DOHH2 (cell line): ENCODE data around the gene PLA2G7.

Source experiments
- EZH2phosphoT487 ChIP-seq: fragments of 200-600 bp; sonication (generic); IDR thresholded peaks from 2 replicates; pipeline ENCODE4 v1.6.1; 2017; ENCODE audit warnings: borderline replicate concordance, mild to moderate bottlenecking, antibody characterized with exemption, low read length, moderate library complexity, mixed read lengths
- TF ChIP-seq, protein P1 (sequence below): fragments of 200-600 bp; sonication (generic); IDR thresholded peaks from one replicate; pipeline ENCODE4 v1.5.1; 2014; ENCODE audit warnings: antibody characterized with exemption, mild to moderate bottlenecking, low read depth, low read length; ENCODE audit not compliant: poor library complexity, severe bottlenecking

DNA sequence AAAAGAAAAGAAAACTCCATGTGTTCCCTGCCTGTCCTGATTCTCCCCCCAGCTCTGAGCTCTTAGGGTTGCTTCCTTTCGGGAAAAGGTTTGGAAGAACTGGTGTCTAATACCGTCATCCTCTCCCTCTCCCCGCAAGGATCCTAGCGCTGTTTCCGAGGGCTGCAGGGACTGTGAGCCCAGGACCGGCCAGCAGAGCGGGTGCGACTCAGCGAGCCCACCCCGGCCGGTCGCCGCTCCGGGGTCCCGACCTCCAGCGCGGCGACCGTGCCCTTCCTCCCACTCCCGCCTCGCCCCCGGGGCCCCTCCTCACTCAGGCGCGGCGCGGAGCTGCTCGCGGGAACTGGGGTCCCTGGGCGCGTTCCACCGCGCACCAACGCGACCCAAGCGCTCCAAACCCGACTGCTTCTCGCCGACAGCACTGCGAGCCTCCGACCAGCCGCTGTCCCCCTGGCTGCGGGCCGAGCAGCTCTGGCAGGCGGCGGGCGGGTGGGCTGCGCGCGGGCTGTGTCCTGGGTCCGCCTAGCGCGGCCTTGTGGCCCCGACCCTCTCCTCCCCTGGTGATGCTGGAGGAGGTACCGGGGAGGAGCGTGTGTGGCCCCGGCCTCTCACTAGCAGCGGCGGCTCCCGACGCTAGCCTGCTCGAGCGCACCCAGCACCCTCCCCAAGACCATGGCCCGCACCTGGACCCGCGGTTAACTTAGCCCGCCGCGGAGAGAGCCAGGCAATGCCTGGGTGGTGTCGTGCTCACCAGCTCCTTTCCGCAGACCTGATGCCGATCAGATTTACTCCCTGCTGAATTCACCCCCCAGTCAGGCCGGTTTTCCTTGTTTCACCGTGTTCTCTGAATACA is at the start of gene PLA2G7:
- TF ChIP-seq, protein P1, sequence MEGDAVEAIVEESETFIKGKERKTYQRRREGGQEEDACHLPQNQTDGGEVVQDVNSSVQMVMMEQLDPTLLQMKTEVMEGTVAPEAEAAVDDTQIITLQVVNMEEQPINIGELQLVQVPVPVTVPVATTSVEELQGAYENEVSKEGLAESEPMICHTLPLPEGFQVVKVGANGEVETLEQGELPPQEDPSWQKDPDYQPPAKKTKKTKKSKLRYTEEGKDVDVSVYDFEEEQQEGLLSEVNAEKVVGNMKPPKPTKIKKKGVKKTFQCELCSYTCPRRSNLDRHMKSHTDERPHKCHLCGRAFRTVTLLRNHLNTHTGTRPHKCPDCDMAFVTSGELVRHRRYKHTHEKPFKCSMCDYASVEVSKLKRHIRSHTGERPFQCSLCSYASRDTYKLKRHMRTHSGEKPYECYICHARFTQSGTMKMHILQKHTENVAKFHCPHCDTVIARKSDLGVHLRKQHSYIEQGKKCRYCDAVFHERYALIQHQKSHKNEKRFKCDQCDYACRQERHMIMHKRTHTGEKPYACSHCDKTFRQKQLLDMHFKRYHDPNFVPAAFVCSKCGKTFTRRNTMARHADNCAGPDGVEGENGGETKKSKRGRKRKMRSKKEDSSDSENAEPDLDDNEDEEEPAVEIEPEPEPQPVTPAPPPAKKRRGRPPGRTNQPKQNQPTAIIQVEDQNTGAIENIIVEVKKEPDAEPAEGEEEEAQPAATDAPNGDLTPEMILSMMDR = no peak
- no peak for TF ChIP-seq EZH2phosphoT487
